H1 (cell line): Measurements from ENCODE around the gene FIG4. TPM values are rescaled to one million over a fixed set of nuclear protein-coding genes. Genes with fewer than 3 reads are reported as not detected.

ENCODE experiments used
- POLR2A ChIP-seq, 2 experiments: IDR thresholded peaks; 1 replicate in 1 of 2; 2 replicates in 1 of 2; pipeline ENCODE4 v1.6.1; 2011; ENCODE audit warnings: low read depth in 2 of 2, low read length in 2 of 2, mild to moderate bottlenecking in 2 of 2; ENCODE audit errors: control extremely low read depth in 1 of 2
- TCF12 ChIP-seq: IDR thresholded peaks from 2 replicates; pipeline ENCODE4 v1.6.1; 2011; ENCODE audit warnings: low read depth, mild to moderate bottlenecking, low read length
- polyA plus RNA-seq, 7 experiments: library from polyadenylated mRNA; depleted of rRNA in 3 of 7; stranded (reverse) in 5 of 7; unstranded in 2 of 7; fragments of >200 nt in 5 of 7; fragments of 200-250 nt in 2 of 7; gene quantifications; 1 replicate in 5 of 7; 2 replicates in 1 of 7; 4 replicates in 1 of 7; pipeline versions ENCODE4 v1.2.1 to v1.2.3, GENCODE V29; 2011 to 2013; ENCODE audit warnings: missing spikeins in 2 of 7, mixed read lengths in 2 of 7
- total RNA-seq: library from RNA; stranded (reverse); fragmentation: NEBNext Ultra II Directional; extraction: Animal tissue kit (Norgen Biotek cat#: 25700); gene quantifications from 2 replicates; pipeline ENCODE4 v1.2.1, GENCODE V29; 2021
- TF ChIP-seq, protein P1 (sequence below), 3 experiments: IDR thresholded peaks; 1 replicate in 2 of 3; 2 replicates in 1 of 3; pipeline versions ENCODE4 v1.5.1 to v1.6.1; 2011; ENCODE audit warnings: low read length in 3 of 3, mild to moderate bottlenecking in 3 of 3, inconsistent platforms in 2 of 3, low read depth in 1 of 3, moderate library complexity in 1 of 3; ENCODE audit not compliant: insufficient read depth in 1 of 3; ENCODE audit errors: control extremely low read depth in 1 of 3

FIG4 gene
- total and polyA plus RNA-seq, 2 of the 8 experiments (the other 6 are each of a cell fraction or from before 2014, with no cell fraction given) = 11.8 to 21.9 TPM

DNA sequence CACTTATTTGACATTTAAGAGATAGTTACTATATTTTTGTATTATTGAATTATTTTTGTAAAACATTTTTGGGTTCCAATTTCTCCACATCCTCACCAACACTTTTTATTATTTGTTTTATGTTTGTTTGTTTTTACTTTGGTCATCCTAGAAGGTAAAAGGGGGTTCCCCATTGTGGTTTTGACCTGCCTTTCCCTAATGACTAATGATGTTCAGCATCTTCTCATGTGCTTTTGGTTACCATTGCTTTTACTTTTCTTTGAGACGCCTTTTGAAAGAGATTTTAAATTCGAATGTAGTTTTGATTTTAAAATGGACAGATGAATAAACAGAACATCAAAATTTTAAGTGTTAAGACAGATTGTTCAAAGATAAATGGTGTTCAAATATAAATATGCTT is 47.0 kb upstream of the FIG4 start (continued):
- TF ChIP-seq, protein P1, sequence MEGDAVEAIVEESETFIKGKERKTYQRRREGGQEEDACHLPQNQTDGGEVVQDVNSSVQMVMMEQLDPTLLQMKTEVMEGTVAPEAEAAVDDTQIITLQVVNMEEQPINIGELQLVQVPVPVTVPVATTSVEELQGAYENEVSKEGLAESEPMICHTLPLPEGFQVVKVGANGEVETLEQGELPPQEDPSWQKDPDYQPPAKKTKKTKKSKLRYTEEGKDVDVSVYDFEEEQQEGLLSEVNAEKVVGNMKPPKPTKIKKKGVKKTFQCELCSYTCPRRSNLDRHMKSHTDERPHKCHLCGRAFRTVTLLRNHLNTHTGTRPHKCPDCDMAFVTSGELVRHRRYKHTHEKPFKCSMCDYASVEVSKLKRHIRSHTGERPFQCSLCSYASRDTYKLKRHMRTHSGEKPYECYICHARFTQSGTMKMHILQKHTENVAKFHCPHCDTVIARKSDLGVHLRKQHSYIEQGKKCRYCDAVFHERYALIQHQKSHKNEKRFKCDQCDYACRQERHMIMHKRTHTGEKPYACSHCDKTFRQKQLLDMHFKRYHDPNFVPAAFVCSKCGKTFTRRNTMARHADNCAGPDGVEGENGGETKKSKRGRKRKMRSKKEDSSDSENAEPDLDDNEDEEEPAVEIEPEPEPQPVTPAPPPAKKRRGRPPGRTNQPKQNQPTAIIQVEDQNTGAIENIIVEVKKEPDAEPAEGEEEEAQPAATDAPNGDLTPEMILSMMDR (IDR thresholded peaks at IDR 0.05; ENCODE audit: control extremely low read depth in 1 of 3, insufficient read depth in 1 of 3, low read depth in 1 of 3, low read length in 3 of 3) = no peak
- TF ChIP-seq POLR2A (IDR thresholded peaks at IDR 0.05; ENCODE audit: control extremely low read depth in 1 of 2, low read depth in 2 of 2, low read length in 2 of 2) (no peak), TCF12 (no peak)
